ENCODE data around the gene EVI5. TPM values are rescaled to one million over a fixed set of nuclear protein-coding genes. Genes with fewer than 3 reads are reported as not detected.

Gene EVI5
- total RNA-seq, 1 donor from 2014 or later, result 80.4 TPM

GRCh38 chr1:92705446-92705845 lies 79.5 kb downstream of the EVI5 start:
- FAIRE-seq (peak; percentile 67), DNase-seq (ENCODE audit: low read depth) (peak; percentile 47)
- H3K4me1 ChIP-seq (ENCODE audit: insufficient read depth, low read length), result no peaks in the 10 kb centered on the region
- H3K27ac Mint-ChIP-seq (ENCODE audit: unreplicated experiment), result no peak overlapping the region
- H3K27me3 Mint-ChIP-seq (ENCODE audit: low read depth, unreplicated experiment), result no peaks in the 10 kb centered on the region
- H3K9me3 ChIP-seq (ENCODE audit: insufficient read depth, low read depth, low read length), result no peaks in the 10 kb centered on the region
- H3K4me3 ChIP-seq (ENCODE audit: insufficient read depth, low read depth, low read length), result no peak overlapping the region
- TF ChIP-seq EZH2 (IDR thresholded peaks at IDR 0.05; ENCODE audit: insufficient read depth, low read length), result no peak
- TF ChIP-seq CTCF (IDR thresholded peaks at IDR 0.05; ENCODE audit: insufficient read depth, low read depth, low read length), result no peak
- peak overlapping the region; percentile 12 for H3K4me2 ChIP-seq (ENCODE audit: low read length)
- no peak overlapping the region for H3K27ac ChIP-seq (ENCODE audit: low read depth, low read length)
- no peak overlapping the region for H3K4me3 Mint-ChIP-seq (ENCODE audit: unreplicated experiment)
- peaks cover 33% of the 10 kb centered on the region for H3K4me1 Mint-ChIP-seq (ENCODE audit: low read depth, unreplicated experiment)
- peaks cover 15% of the 10 kb centered on the region for H3K79me2 ChIP-seq (ENCODE audit: insufficient read depth, low read length)
- H3K9ac ChIP-seq (ENCODE audit: low read length), result no peak overlapping the region
- peaks cover 6% of the 10 kb centered on the region for H4K20me1 ChIP-seq (ENCODE audit: insufficient read depth, low read length)
- no peak overlapping the region for H2AFZ ChIP-seq (ENCODE audit: low read depth, low read length)
- no peaks in the 10 kb centered on the region for H3K36me3 Mint-ChIP-seq (ENCODE audit: low read depth, unreplicated experiment)
- no peaks in the 10 kb centered on the region for H3K36me3 ChIP-seq (ENCODE audit: insufficient read depth, low read length)
- H3K9me3 Mint-ChIP-seq (ENCODE audit: unreplicated experiment), result no peaks in the 10 kb centered on the region
- H3K27me3 ChIP-seq (ENCODE audit: insufficient read depth, low read length), result no peaks in the 10 kb centered on the region

DNA sequence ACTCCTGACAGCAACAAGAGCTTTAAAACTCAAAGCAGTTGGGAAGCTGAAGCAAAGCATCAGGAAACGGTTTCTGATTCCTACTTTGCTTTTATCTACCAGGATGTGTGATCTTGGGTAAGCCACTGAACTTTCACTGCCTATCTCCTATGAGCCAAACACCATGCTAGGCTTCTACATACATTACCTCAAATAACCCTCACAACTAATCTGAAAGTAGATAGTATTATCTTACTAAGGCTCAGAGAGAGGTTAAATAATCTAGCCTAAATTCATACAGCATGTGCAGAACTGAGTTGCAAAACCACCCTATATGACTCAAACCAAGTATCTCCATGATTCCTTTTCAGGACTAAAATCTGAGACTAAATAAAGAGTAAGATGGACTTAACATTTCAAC lies 83.8 kb downstream of the EVI5 start:
- no peaks in the 10 kb centered on the region for H3K4me1 ChIP-seq (ENCODE audit: insufficient read depth, low read length)
- Mint-ChIP-seq H3K36me3 (ENCODE audit: low read depth, unreplicated experiment) (no peaks in the 10 kb centered on the region), H3K4me1 (ENCODE audit: low read depth, unreplicated experiment) (peaks cover 17% of the 10 kb centered on the region), H3K27me3 (ENCODE audit: low read depth, unreplicated experiment) (no peaks in the 10 kb centered on the region), H3K27ac (ENCODE audit: unreplicated experiment) (no peak overlapping the region), H3K9me3 (ENCODE audit: unreplicated experiment) (no peaks in the 10 kb centered on the region), H3K4me3 (ENCODE audit: unreplicated experiment) (no peak overlapping the region)
- no peak overlapping the region for H3K27ac ChIP-seq (ENCODE audit: low read depth, low read length)
- no peaks in the 10 kb centered on the region for H3K27me3 ChIP-seq (ENCODE audit: insufficient read depth, low read length)
- no peak overlapping the region for H3K9ac ChIP-seq (ENCODE audit: low read length)
- peaks cover 4% of the 10 kb centered on the region for H3K79me2 ChIP-seq (ENCODE audit: insufficient read depth, low read length)
- H3K36me3 ChIP-seq (ENCODE audit: insufficient read depth, low read length), result no peaks in the 10 kb centered on the region
- peak; percentile 25 for DNase-seq (ENCODE audit: low read depth)
- TF ChIP-seq EZH2 (IDR thresholded peaks at IDR 0.05; ENCODE audit: insufficient read depth, low read length) (no peak), CTCF (IDR thresholded peaks at IDR 0.05; ENCODE audit: insufficient read depth, low read depth, low read length) (no peak)
- peaks cover 6% of the 10 kb centered on the region for H4K20me1 ChIP-seq (ENCODE audit: insufficient read depth, low read length)
- no peak for FAIRE-seq
- no peak overlapping the region for H2AFZ ChIP-seq (ENCODE audit: low read depth, low read length)
- no peak overlapping the region for H3K4me3 ChIP-seq (ENCODE audit: insufficient read depth, low read depth, low read length)
- no peak overlapping the region for H3K4me2 ChIP-seq (ENCODE audit: low read length)
- H3K9me3 ChIP-seq (ENCODE audit: insufficient read depth, low read depth, low read length), result no peaks in the 10 kb centered on the region

DNA sequence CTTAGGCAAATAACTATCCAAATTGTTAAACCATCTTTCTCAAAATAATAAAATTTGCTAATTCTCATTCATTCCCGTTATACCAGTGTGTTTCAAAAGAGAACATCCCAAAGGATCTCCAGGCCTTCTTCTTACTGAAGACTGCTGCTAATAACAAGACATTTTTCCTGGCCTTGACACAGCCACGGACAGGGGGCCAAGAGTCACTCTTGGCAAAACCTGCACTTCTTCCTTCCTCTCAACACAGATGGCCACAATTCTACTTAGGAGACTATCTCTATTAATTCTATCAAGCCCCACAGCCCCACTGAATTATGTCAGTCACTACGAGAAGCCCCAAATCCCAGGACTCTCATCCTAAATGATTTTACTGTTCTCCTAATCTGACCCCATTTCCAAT lies 86.0 kb downstream of the EVI5 start:
- Histone ChIP-seq H3K79me2 (ENCODE audit: insufficient read depth, low read length) (no peaks in the 10 kb centered on the region), H3K36me3 (ENCODE audit: insufficient read depth, low read length) (peaks cover 7% of the 10 kb centered on the region), H3K4me1 (ENCODE audit: insufficient read depth, low read length) (no peaks in the 10 kb centered on the region), H4K20me1 (ENCODE audit: insufficient read depth, low read length) (no peaks in the 10 kb centered on the region), H3K4me2 (ENCODE audit: low read length) (no peak overlapping the region), H3K4me3 (ENCODE audit: insufficient read depth, low read depth, low read length) (no peak overlapping the region), H3K27ac (ENCODE audit: low read depth, low read length) (no peak overlapping the region), H3K27me3 (ENCODE audit: insufficient read depth, low read length) (no peaks in the 10 kb centered on the region), H3K9me3 (ENCODE audit: insufficient read depth, low read depth, low read length) (no peaks in the 10 kb centered on the region), H3K9ac (ENCODE audit: low read length) (no peak overlapping the region), H2AFZ (ENCODE audit: low read depth, low read length) (no peak overlapping the region)
- H3K9me3 Mint-ChIP-seq (ENCODE audit: unreplicated experiment), result no peaks in the 10 kb centered on the region
- DNase-seq (ENCODE audit: low read depth) (no peak), FAIRE-seq (no peak)
- H3K4me1 Mint-ChIP-seq (ENCODE audit: low read depth, unreplicated experiment), result peaks cover 16% of the 10 kb centered on the region
- H3K27ac Mint-ChIP-seq (ENCODE audit: unreplicated experiment), result no peak overlapping the region
- TF ChIP-seq CTCF (IDR thresholded peaks at IDR 0.05; ENCODE audit: insufficient read depth, low read depth, low read length), result no peak
- TF ChIP-seq EZH2 (IDR thresholded peaks at IDR 0.05; ENCODE audit: insufficient read depth, low read length), result no peak
- H3K36me3 Mint-ChIP-seq (ENCODE audit: low read depth, unreplicated experiment), result peaks cover 3% of the 10 kb centered on the region
- no peak overlapping the region for H3K4me3 Mint-ChIP-seq (ENCODE audit: unreplicated experiment)
- no peaks in the 10 kb centered on the region for H3K27me3 Mint-ChIP-seq (ENCODE audit: low read depth, unreplicated experiment)
